HG03045 (cell line): ENCODE data around the gene ZNF750.

Source experiments
- ATAC-seq: cut with Tn5 transposase; IDR thresholded peaks from one replicate; pipeline ENCODE4 v1.9.1; 2021; ENCODE audit warnings: mild to moderate bottlenecking, moderate library complexity; ENCODE audit not compliant: unreplicated experiment

Gene ZNF750

GRCh38 chr17:82860606-82861392, 21.0 kb upstream of the ZNF750 start:
- ATAC-seq, result no peak

GRCh38 chr17:82859431-82860403, 19.9 kb upstream of the ZNF750 start:
- ATAC-seq, result no peak

- ATAC-seq, result no peak
Measured at GRCh38 chr17:82858376-82859126, 18.7 kb upstream of the ZNF750 start.

- ATAC-seq, result no peak
Measured at GRCh38 chr17:82856361-82856760, 16.5 kb upstream of the ZNF750 start.

- no peak for ATAC-seq
Measured at GRCh38 chr17:82854226-82854625, 14.4 kb upstream of the ZNF750 start.

GRCh38 chr17:82851381-82851780, 11.6 kb upstream of the ZNF750 start:
- no peak for ATAC-seq

- no peak for ATAC-seq
Measured at GRCh38 chr17:82849076-82849945, 9.5 kb upstream of the ZNF750 start.

GRCh38 chr17:82848022-82848592, 8.3 kb upstream of the ZNF750 start:
- ATAC-seq, result no peak

- ATAC-seq, result no peak
Measured at GRCh38 chr17:82846061-82846691, 6.4 kb upstream of the ZNF750 start.

GRCh38 chr17:82845163-82845807, 5.5 kb upstream of the ZNF750 start:
- ATAC-seq, result no peak

- no peak for ATAC-seq
Measured at GRCh38 chr17:82844796-82845162, 5.0 kb upstream of the ZNF750 start.

- no peak for ATAC-seq
Measured at GRCh38 chr17:82843904-82844680, 4.3 kb upstream of the ZNF750 start.

GRCh38 chr17:82841921-82842596, 2.2 kb upstream of the ZNF750 start:
- ATAC-seq, result no peak

GRCh38 chr17:82840431-82840831, 609 bp upstream of the ZNF750 start:
- no peak for ATAC-seq

GRCh38 chr17:82838386-82839063, 1.3 kb downstream of the ZNF750 start:
- no peak for ATAC-seq

- no peak for ATAC-seq
Measured at GRCh38 chr17:82837586-82838320, 2.1 kb downstream of the ZNF750 start.
